ENCODE measurements around the gene PTPN18.

The PTPN18 gene

GRCh38 chr2:130355578-130356431 lies at the start of gene PTPN18:
PTPN18 (plus strand) TSS chr2:130356056; CDS start chr2:130356108, 52 bp downstream.
- in situ Hi-C loops (cut with MboI; ENCODE audit: low sequenced_read_pairs), result no loop called here

- in situ Hi-C loops (cut with MboI; ENCODE audit: low sequenced_read_pairs), result no loop called here
Measured at GRCh38 chr2:130307850-130308249, 48.0 kb upstream of the PTPN18 start.

- in situ Hi-C loops (cut with MboI; ENCODE audit: low sequenced_read_pairs), result no loop called here
Measured at GRCh38 chr2:130310881-130311280, 45.0 kb upstream of the PTPN18 start.

GRCh38 chr2:130313812-130314334 lies 42.0 kb upstream of the PTPN18 start:
- in situ Hi-C loops (cut with MboI; ENCODE audit: low sequenced_read_pairs), result no loop called here

GRCh38 chr2:130314377-130314776 lies 41.5 kb upstream of the PTPN18 start:
- in situ Hi-C loops (cut with MboI; ENCODE audit: low sequenced_read_pairs), result no loop called here

GRCh38 chr2:130316596-130316995 lies 39.3 kb upstream of the PTPN18 start:
- in situ Hi-C loops (cut with MboI; ENCODE audit: low sequenced_read_pairs), result no loop called here

- in situ Hi-C loops (cut with MboI; ENCODE audit: low sequenced_read_pairs), result no loop called here
Measured at GRCh38 chr2:130318906-130319305, 37.0 kb upstream of the PTPN18 start.

GRCh38 chr2:130319536-130319935 lies 36.3 kb upstream of the PTPN18 start:
- in situ Hi-C loops (cut with MboI; ENCODE audit: low sequenced_read_pairs), result no loop called here

- in situ Hi-C loops (cut with MboI; ENCODE audit: low sequenced_read_pairs), result no loop called here
Measured at GRCh38 chr2:130327703-130328527, 27.9 kb upstream of the PTPN18 start.

GRCh38 chr2:130328710-130329109 lies 27.1 kb upstream of the PTPN18 start:
- in situ Hi-C loops (cut with MboI; ENCODE audit: low sequenced_read_pairs), result no loop called here

- in situ Hi-C loops (cut with MboI; ENCODE audit: low sequenced_read_pairs), result loop anchor here (10.0 kb wide), 1 partner anchor 398 kb away; no protein-coding TSS in a partner anchor
Measured at GRCh38 chr2:130332271-130333073, 23.4 kb upstream of the PTPN18 start.

- in situ Hi-C loops (cut with MboI; ENCODE audit: low sequenced_read_pairs), result loop anchor here (10.0 kb wide), 1 partner anchor 398 kb away; no protein-coding TSS in a partner anchor
Measured at GRCh38 chr2:130333253-130333652, 22.6 kb upstream of the PTPN18 start.

- in situ Hi-C loops (cut with MboI; ENCODE audit: low sequenced_read_pairs), result loop anchor here (10.0 kb wide), 1 partner anchor 399 kb away; no protein-coding TSS in a partner anchor
Measured at GRCh38 chr2:130334026-130334425, 21.8 kb upstream of the PTPN18 start.

- in situ Hi-C loops (cut with MboI; ENCODE audit: low sequenced_read_pairs), result loop anchor here (10.0 kb wide), 1 partner anchor 400 kb away; no protein-coding TSS in a partner anchor
Measured at GRCh38 chr2:130335226-130335625, 20.6 kb upstream of the PTPN18 start.

GRCh38 chr2:130336150-130336876 lies 19.5 kb upstream of the PTPN18 start:
- in situ Hi-C loops (cut with MboI; ENCODE audit: low sequenced_read_pairs), result loop anchor here (10.0 kb wide), 1 partner anchor 402 kb away; no protein-coding TSS in a partner anchor

GRCh38 chr2:130336877-130337734 lies 18.8 kb upstream of the PTPN18 start:
- in situ Hi-C loops (cut with MboI; ENCODE audit: low sequenced_read_pairs), result loop anchor here (10.0 kb wide), 1 partner anchor 402 kb away; no protein-coding TSS in a partner anchor

GRCh38 chr2:130337735-130338325 lies 18.0 kb upstream of the PTPN18 start:
- in situ Hi-C loops (cut with MboI; ENCODE audit: low sequenced_read_pairs), result loop anchor here (10.0 kb wide), 1 partner anchor 403 kb away; no protein-coding TSS in a partner anchor

- in situ Hi-C loops (cut with MboI; ENCODE audit: low sequenced_read_pairs), result loop anchor here (10.0 kb wide), 1 partner anchor 404 kb away; no protein-coding TSS in a partner anchor
Measured at GRCh38 chr2:130338793-130339345, 17.0 kb upstream of the PTPN18 start.

Measured in HL-60/S4 (cell line).